LNCaP clone FGC (cell line): ENCODE measurements around the gene LHX1.
A peak's percentile ranks its signal among the peaks of the same experiment; 100 is the strongest.

Experiments
- DNase-seq: peaks from one replicate; pipeline ENCODE4 v3.0.0-alpha.2; 2011; ENCODE audit warnings: low read depth
- H3K4me3 ChIP-seq: 2 replicates; pipeline ENCODE4 v1.5.1; 2011; ENCODE audit warnings: mild to moderate bottlenecking, low read depth, low read length, control low read depth
- CTCF ChIP-seq: IDR thresholded peaks from 2 replicates; pipeline ENCODE4 v1.5.1; 2012; ENCODE audit warnings: mild to moderate bottlenecking; ENCODE audit not compliant: control insufficient read depth, insufficient read depth; ENCODE audit errors: extremely low read depth

The LHX1 gene

GRCh38 chr17:36943250-36944191 lies 6.2 kb downstream of the LHX1 start:
- no peak for TF ChIP-seq CTCF
- H3K4me3 ChIP-seq, result no peak overlapping the region
- no peak for DNase-seq

GRCh38 chr17:36944553-36944952 lies 7.3 kb downstream of the LHX1 start:
- H3K4me3 ChIP-seq, result no peak overlapping the region
- DNase-seq, result no peak
- TF ChIP-seq CTCF, result no peak

GRCh38 chr17:36945140-36945539 lies 7.9 kb downstream of the LHX1 start:
- no peak for DNase-seq
- TF ChIP-seq CTCF, result no peak
- H3K4me3 ChIP-seq, result no peak overlapping the region

- DNase-seq, result no peak
- H3K4me3 ChIP-seq, result no peak overlapping the region
- TF ChIP-seq CTCF, result no peak
Observed at GRCh38 chr17:36945959-36946725, 8.9 kb downstream of the LHX1 start.

GRCh38 chr17:36946726-36947091 lies 9.4 kb downstream of the LHX1 start:
- no peak for TF ChIP-seq CTCF
- no peak overlapping the region for H3K4me3 ChIP-seq
- DNase-seq, result no peak

GRCh38 chr17:36947922-36948716 lies 10.8 kb downstream of the LHX1 start:
- peak overlapping the region; percentile 92 for H3K4me3 ChIP-seq
- DNase-seq, result no peak
- no peak for TF ChIP-seq CTCF
